BLaER1 treated with 17β-estradiol and CSF1 and Interleukin-3, amounts not matched to agents 10 nM and 100 nM (cell line): ENCODE results near the gene DDX24.

Experiments used
- H3K27ac ChIP-seq, 11 experiments: shearing (Covaris generic); formaldehyde crosslinking; 2 replicates each; pipeline ENCODE4 v1.8.1; 2022
- H3K27me3 ChIP-seq, 11 experiments: shearing (Covaris generic); formaldehyde crosslinking; 2 replicates each; pipeline ENCODE4 v1.8.1; 2022
- H3K36me3 ChIP-seq, 11 experiments: shearing (Covaris generic); formaldehyde crosslinking; 2 replicates each; pipeline ENCODE4 v1.8.1; 2022
- H3K4me1 ChIP-seq, 10 experiments: shearing (Covaris generic); formaldehyde crosslinking; 2 replicates each; pipeline ENCODE4 v1.8.1; 2022
- H3K4me2 ChIP-seq, 11 experiments: shearing (Covaris generic); formaldehyde crosslinking; 2 replicates each; pipeline ENCODE4 v1.8.1; 2022
- H3K4me3 ChIP-seq, 10 experiments: shearing (Covaris generic); formaldehyde crosslinking; 2 replicates each; pipeline ENCODE4 v1.8.1; 2022
- H3K9ac ChIP-seq, 11 experiments: shearing (Covaris generic); formaldehyde crosslinking; 2 replicates each; pipeline ENCODE4 v1.8.1; 2022
- H3K9me3 ChIP-seq, 11 experiments: shearing (Covaris generic); formaldehyde crosslinking; replicated peaks in 1 of 11; 2 replicates each; pipeline ENCODE4 v1.8.1; 2022
- H4K20me1 ChIP-seq, 11 experiments: shearing (Covaris generic); formaldehyde crosslinking; 2 replicates each; pipeline ENCODE4 v1.8.1; 2022
- Cebpa-rat ChIP-seq, 11 experiments: shearing (Covaris generic); IDR thresholded peaks; 2 replicates each; pipeline ENCODE4 v1.8.1; 2022

DDX24 gene

GRCh38 chr14:94028450-94028826 lies 52.6 kb downstream of the DDX24 start:
- H3K4me1 ChIP-seq = peaks cover 29 to 36% (median 31%) of the 10 kb centered on the region in 10 experiments

GRCh38 chr14:94027566-94028449 lies 53.2 kb downstream of the DDX24 start:
- Histone ChIP-seq H3K4me2 (peak overlapping the region; percentile 66 to 89 (median 79)), H3K9me3 (no peaks in the 10 kb centered on the region), H3K4me3 (no peak overlapping the region), H3K9ac (no peak overlapping the region; a peak in 1 of 22 replicates), H3K4me1 (peaks cover 33 to 42% (median 37%) of the 10 kb centered on the region in 10 experiments), H3K27me3 (peaks cover 0 to 7% (median 0%) of the 10 kb centered on the region in 11 experiments; a peak in 5 of 22 replicates), H3K27ac (no peak overlapping the region), H3K36me3 (no peaks in the 10 kb centered on the region), H4K20me1 (peaks cover 0 to 8% (median 0%) of the 10 kb centered on the region in 11 experiments; a peak in 1 of 22 replicates)
- TF ChIP-seq Cebpa-rat (IDR thresholded peaks at IDR 0.05) = no peak

More at GRCh38 chr14:94028450-94028826, 52.6 kb downstream of the DDX24 start:
- Histone ChIP-seq H3K27me3 (peaks cover 0 to 7% (median 0%) of the 10 kb centered on the region in 11 experiments; a peak in 5 of 22 replicates), H3K9me3 (no peaks in the 10 kb centered on the region), H3K4me2 (peak overlapping the region; percentile 66 to 89 (median 79)), H4K20me1 (peaks cover 0 to 8% (median 0%) of the 10 kb centered on the region in 11 experiments; a peak in 1 of 22 replicates), H3K4me3 (no peak overlapping the region), H3K9ac (no peak overlapping the region), H3K36me3 (no peaks in the 10 kb centered on the region), H3K27ac (no peak overlapping the region)
- TF ChIP-seq Cebpa-rat (IDR thresholded peaks at IDR 0.05) = no peak

- H3K27me3 ChIP-seq = peaks cover 0 to 7% (median 0%) of the 10 kb centered on the region in 11 experiments; a peak in 5 of 22 replicates
These were observed 54.0 kb downstream of the DDX24 start for GRCh38 chr14:94026889-94027469.

GRCh38 chr14:94026173-94026888 lies 54.7 kb downstream of the DDX24 start, which contains the start of gene OTUB2:
Gene OTUB2, plus strand, starts transcription at chr14:94026340. Its CDS starts 198 bp downstream, at chr14:94026538.
- peak within 1 kb of the TSS in 4 of 11 experiments; percentile 30 to 45 (median 35); a peak in 4 of 22 replicates for H3K27ac ChIP-seq
- H3K27me3 ChIP-seq = peaks cover 0 to 7% (median 0%) of the 10 kb centered on the region in 11 experiments; a peak in 5 of 22 replicates
- H3K4me2 ChIP-seq = peak within 1 kb of the TSS; percentile 66 to 89 (median 79)
- H3K36me3 ChIP-seq = no peaks in the 10 kb centered on the region
- H3K4me3 ChIP-seq = peak within 1 kb of the TSS; percentile 51 to 71 (median 60)
- no peak for TF ChIP-seq Cebpa-rat (IDR thresholded peaks at IDR 0.05)
- H3K9me3 ChIP-seq = no peaks in the 10 kb centered on the region
- H3K9ac ChIP-seq = peak within 1 kb of the TSS in 10 of 11 experiments; percentile 37 to 78 (median 64); a peak in 21 of 22 replicates
- peaks cover 48 to 57% (median 52%) of the 10 kb centered on the region in 10 experiments for H3K4me1 ChIP-seq
- H4K20me1 ChIP-seq = peaks cover 0 to 11% (median 0%) of the 10 kb centered on the region in 11 experiments; a peak in 2 of 22 replicates

More at GRCh38 chr14:94026889-94027469, 54.0 kb downstream of the DDX24 start:
- H3K9me3 ChIP-seq = no peaks in the 10 kb centered on the region
- H3K4me2 ChIP-seq = peak overlapping the region; percentile 66 to 89 (median 79)
- peak overlapping the region; percentile 51 to 71 (median 60) for H3K4me3 ChIP-seq
- H3K36me3 ChIP-seq = no peaks in the 10 kb centered on the region
- peak overlapping the region in 10 of 11 experiments; percentile 37 to 78 (median 64); a peak in 16 of 22 replicates for H3K9ac ChIP-seq
- H4K20me1 ChIP-seq = peaks cover 0 to 8% (median 0%) of the 10 kb centered on the region in 11 experiments; a peak in 1 of 22 replicates
- no peak for TF ChIP-seq Cebpa-rat (IDR thresholded peaks at IDR 0.05)
- H3K27ac ChIP-seq = 0 out of 22 replicates have a peak overlapping the region, but pooled peaks of 4 of the 11 experiments have one; percentile 30 to 45 (median 35)
- peaks cover 41 to 50% (median 45%) of the 10 kb centered on the region in 10 experiments for H3K4me1 ChIP-seq

GRCh38 chr14:94025720-94026119 lies 55.3 kb downstream of the DDX24 start:
- TF ChIP-seq Cebpa-rat (IDR thresholded peaks at IDR 0.05) = no peak
- Histone ChIP-seq H3K4me2 (peak overlapping the region in 9 of 11 experiments; percentile 4 to 89 (median 36); a peak in 11 of 22 replicates), H3K36me3 (no peaks in the 10 kb centered on the region), H3K27ac (no peak overlapping the region), H3K27me3 (peaks cover 0 to 7% (median 0%) of the 10 kb centered on the region in 11 experiments; a peak in 5 of 22 replicates), H4K20me1 (peaks cover 0 to 18% (median 0%) of the 10 kb centered on the region in 11 experiments; a peak in 2 of 22 replicates), H3K4me3 (peak overlapping the region in 2 of 10 experiments; percentile 63 to 64; a peak in 4 of 20 replicates), H3K9ac (no peak overlapping the region), H3K9me3 (no peaks in the 10 kb centered on the region), H3K4me1 (peaks cover 51 to 62% (median 57%) of the 10 kb centered on the region in 10 experiments)

- H3K27ac ChIP-seq = no peak overlapping the region
- no peak overlapping the region for H3K9ac ChIP-seq
- no peaks in the 10 kb centered on the region for H3K36me3 ChIP-seq
- no peaks in the 10 kb centered on the region for H3K9me3 ChIP-seq
- peaks cover 0 to 10% (median 0%) of the 10 kb centered on the region in 11 experiments; a peak in 2 of 22 replicates for H4K20me1 ChIP-seq
- peaks cover 0 to 7% (median 0%) of the 10 kb centered on the region in 11 experiments; a peak in 5 of 22 replicates for H3K27me3 ChIP-seq
- no peak overlapping the region for H3K4me2 ChIP-seq
- H3K4me3 ChIP-seq = no peak overlapping the region
- H3K4me1 ChIP-seq = peaks cover 49 to 61% (median 55%) of the 10 kb centered on the region in 10 experiments
- no peak for TF ChIP-seq Cebpa-rat (IDR thresholded peaks at IDR 0.05)
These were observed 56.5 kb downstream of the DDX24 start for GRCh38 chr14:94024549-94024948.

- Histone ChIP-seq H3K36me3 (no peaks in the 10 kb centered on the region), H3K9me3 (no peaks in the 10 kb centered on the region), H4K20me1 (peaks cover 0 to 10% (median 0%) of the 10 kb centered on the region in 11 experiments; a peak in 2 of 22 replicates), H3K9ac (no peak overlapping the region), H3K27me3 (peaks cover 0 to 7% (median 0%) of the 10 kb centered on the region in 11 experiments; a peak in 5 of 22 replicates), H3K27ac (no peak overlapping the region), H3K4me1 (peaks cover 31 to 44% (median 37%) of the 10 kb centered on the region in 10 experiments), H3K4me2 (peak overlapping the region; percentile 53 to 73 (median 61)), H3K4me3 (no peak overlapping the region)
- TF ChIP-seq Cebpa-rat (IDR thresholded peaks at IDR 0.05) = peak in 3 of 11 experiments; percentile 29 to 52 (median 34); a peak in 3 of 22 replicates
These were observed 58.2 kb downstream of the DDX24 start for GRCh38 chr14:94022532-94023411.
